ENCODE measurements around the gene DNAH17.

- TF ChIP-seq SIN3A (IDR thresholded peaks at IDR 0.05; ENCODE audit: borderline replicate concordance, low read depth, low read length) (no peak), CTCF (IDR thresholded peaks at IDR 0.05) (no peak), TAF1 (IDR thresholded peaks at IDR 0.05; ENCODE audit: borderline replicate concordance, low read depth, low read length) (no peak), MXI1 (IDR thresholded peaks at IDR 0.05; ENCODE audit: low read depth, low read length) (no peak), FOSL2 (IDR thresholded peaks at IDR 0.05; ENCODE audit: borderline replicate concordance, low read depth) (no peak), CHD2 (IDR thresholded peaks at IDR 0.05; ENCODE audit: low read length, partially characterized antibody) (no peak), RAD21 (IDR thresholded peaks at IDR 0.05; ENCODE audit: low read length) (no peak), EP300 (IDR thresholded peaks at IDR 0.05; ENCODE audit: borderline replicate concordance in 1 of 2, low read depth in 1 of 2, low read length in 1 of 2) (no peak), FOXM1 (IDR thresholded peaks at IDR 0.05; ENCODE audit: low read depth) (no peak), TEAD4 (IDR thresholded peaks at IDR 0.05; ENCODE audit: borderline replicate concordance, insufficient read depth) (no peak), PBX3 (IDR thresholded peaks at IDR 0.05) (no peak), NRF1 (IDR thresholded peaks at IDR 0.05; ENCODE audit: low read depth, low read length) (no peak)
Observed at GRCh38 chr17:78558989-78559388, 18.2 kb downstream of the DNAH17 start.

Data from SK-N-SH (cell line).